ENCODE measurements around the gene MAK. TPM values are rescaled to one million over a fixed set of nuclear protein-coding genes. Genes with fewer than 3 reads are reported as not detected.

The MAK gene
- total and polyA plus RNA-seq, 2 of the 13 experiments (the other 11 are each of a cell fraction or from before 2014, with no cell fraction given): 0.04 TPM; not detected in 1

DNA sequence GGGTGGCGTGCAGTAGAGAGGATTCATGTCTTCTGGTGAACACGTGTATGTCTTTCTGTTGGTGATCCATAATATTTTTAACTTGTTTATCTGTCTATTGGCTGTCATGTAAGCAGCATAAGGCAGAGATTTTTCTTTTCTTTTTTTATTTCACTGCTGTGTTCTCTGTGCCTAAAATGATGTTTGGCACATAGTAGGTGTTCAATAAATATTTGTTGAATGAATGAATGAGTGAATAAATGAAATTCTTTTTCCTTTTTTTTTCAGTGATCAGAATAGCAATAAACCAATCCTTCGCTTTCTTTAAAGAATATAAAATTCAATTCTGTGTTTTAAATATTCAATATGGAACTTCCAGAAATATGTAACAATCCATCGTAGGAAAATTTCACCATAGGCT is 30.0 kb downstream of the MAK start:
- Histone ChIP-seq H3K79me2 (ENCODE audit: insufficient read depth, low read length) (no peaks in the 10 kb centered on the region), H3K9ac (ENCODE audit: insufficient read depth, low read depth, low read length) (no peak overlapping the region), H3K4me3 (replicated peaks in 1 of 3; ENCODE audit: insufficient read depth in 1 of 3, low read depth in 2 of 3, low read length in 3 of 3) (no peak overlapping the region), H3K4me1 (ENCODE audit: insufficient read depth, low read length) (no peaks in the 10 kb centered on the region), H3K9me3 (ENCODE audit: low read length) (no peaks in the 10 kb centered on the region), H3K27ac (ENCODE audit: extremely low read length, insufficient read depth, low read length) (no peak overlapping the region), H3K27me3 (ENCODE audit: control insufficient read depth in 1 of 2, insufficient read depth in 2 of 2, low read length in 2 of 2) (no peaks in the 10 kb centered on the region), H3K36me3 (replicated peaks in 1 of 2; ENCODE audit: control insufficient read depth in 1 of 2, insufficient read depth in 2 of 2, low read length in 2 of 2) (no peaks in the 10 kb centered on the region), H2AFZ (ENCODE audit: low read length) (no peak overlapping the region), H3K4me2 (ENCODE audit: low read depth, low read length) (no peak overlapping the region), H4K20me1 (ENCODE audit: insufficient read depth, low read length) (0 out of 2 replicates have a peak, but pooled peaks cover 3% of the 10 kb centered on the region)
- 96% methylated on average over 4 of the region's 4 CpGs for WGBS (ENCODE audit: low lambda C conversion rate)
- ATAC-seq (no peak), DNase-seq (ENCODE audit: low spot score) (no peak), FAIRE-seq (no peak)
- TF ChIP-seq NFE2L1 (CRISPR knock-in tag; IDR thresholded peaks at IDR 0.05; ENCODE audit: borderline replicate concordance): no peak
- TF ChIP-seq MYPOP (CRISPR knock-in tag; IDR thresholded peaks at IDR 0.05): no peak
- TF ChIP-seq ZNF740 (CRISPR knock-in tag; IDR thresholded peaks at IDR 0.05): no peak
- no peak for TF ChIP-seq ZHX1 (CRISPR knock-in tag; IDR thresholded peaks at IDR 0.05; ENCODE audit: low read depth)
- no peak for TF ChIP-seq AGO2 (optimal IDR thresholded peaks at IDR 0.05; ENCODE audit: low read depth, low read length)
- no peak for TF ChIP-seq ZNF558 (CRISPR knock-in tag; IDR thresholded peaks at IDR 0.05; ENCODE audit: borderline replicate concordance)
- TF ChIP-seq ZNF230 (CRISPR knock-in tag; IDR thresholded peaks at IDR 0.05): no peak
- TF ChIP-seq ZSCAN29 (CRISPR knock-in tag; conservative IDR thresholded peaks at IDR 0.05): no peak
- TF ChIP-seq, protein P1, sequence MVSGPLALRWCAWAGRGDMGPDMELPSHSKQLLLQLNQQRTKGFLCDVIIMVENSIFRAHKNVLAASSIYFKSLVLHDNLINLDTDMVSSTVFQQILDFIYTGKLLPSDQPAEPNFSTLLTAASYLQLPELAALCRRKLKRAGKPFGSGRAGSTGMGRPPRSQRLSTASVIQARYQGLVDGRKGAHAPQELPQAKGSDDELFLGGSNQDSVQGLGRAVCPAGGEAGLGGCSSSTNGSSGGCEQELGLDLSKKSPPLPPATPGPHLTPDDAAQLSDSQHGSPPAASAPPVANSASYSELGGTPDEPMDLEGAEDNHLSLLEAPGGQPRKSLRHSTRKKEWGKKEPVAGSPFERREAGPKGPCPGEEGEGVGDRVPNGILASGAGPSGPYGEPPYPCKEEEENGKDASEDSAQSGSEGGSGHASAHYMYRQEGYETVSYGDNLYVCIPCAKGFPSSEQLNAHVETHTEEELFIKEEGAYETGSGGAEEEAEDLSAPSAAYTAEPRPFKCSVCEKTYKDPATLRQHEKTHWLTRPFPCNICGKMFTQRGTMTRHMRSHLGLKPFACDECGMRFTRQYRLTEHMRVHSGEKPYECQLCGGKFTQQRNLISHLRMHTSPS (CRISPR knock-in tag; IDR thresholded peaks at IDR 0.05; ENCODE audit: low read depth): no peak
- no peak for TF ChIP-seq CCAR2 (optimal IDR thresholded peaks at IDR 0.05; ENCODE audit: low read depth, low read length)
- no peak for TF ChIP-seq ZNF24 (IDR thresholded peaks at IDR 0.05)
- no peak for TF ChIP-seq SNAPC2 (CRISPR knock-in tag; IDR thresholded peaks at IDR 0.05)
- TF ChIP-seq, protein P2, sequence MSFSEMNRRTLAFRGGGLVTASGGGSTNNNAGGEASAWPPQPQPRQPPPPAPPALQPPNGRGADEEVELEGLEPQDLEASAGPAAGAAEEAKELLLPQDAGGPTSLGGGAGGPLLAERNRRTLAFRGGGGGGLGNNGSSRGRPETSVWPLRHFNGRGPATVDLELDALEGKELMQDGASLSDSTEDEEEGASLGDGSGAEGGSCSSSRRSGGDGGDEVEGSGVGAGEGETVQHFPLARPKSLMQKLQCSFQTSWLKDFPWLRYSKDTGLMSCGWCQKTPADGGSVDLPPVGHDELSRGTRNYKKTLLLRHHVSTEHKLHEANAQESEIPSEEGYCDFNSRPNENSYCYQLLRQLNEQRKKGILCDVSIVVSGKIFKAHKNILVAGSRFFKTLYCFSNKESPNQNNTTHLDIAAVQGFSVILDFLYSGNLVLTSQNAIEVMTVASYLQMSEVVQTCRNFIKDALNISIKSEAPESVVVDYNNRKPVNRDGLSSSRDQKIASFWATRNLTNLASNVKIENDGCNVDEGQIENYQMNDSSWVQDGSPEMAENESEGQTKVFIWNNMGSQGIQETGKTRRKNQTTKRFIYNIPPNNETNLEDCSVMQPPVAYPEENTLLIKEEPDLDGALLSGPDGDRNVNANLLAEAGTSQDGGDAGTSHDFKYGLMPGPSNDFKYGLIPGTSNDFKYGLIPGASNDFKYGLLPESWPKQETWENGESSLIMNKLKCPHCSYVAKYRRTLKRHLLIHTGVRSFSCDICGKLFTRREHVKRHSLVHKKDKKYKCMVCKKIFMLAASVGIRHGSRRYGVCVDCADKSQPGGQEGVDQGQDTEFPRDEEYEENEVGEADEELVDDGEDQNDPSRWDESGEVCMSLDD (CRISPR knock-in tag; IDR thresholded peaks at IDR 0.05; ENCODE audit: borderline replicate concordance): no peak
- TF ChIP-seq MAX (IDR thresholded peaks at IDR 0.05): no peak
- TF ChIP-seq MBNL3 (CRISPR knock-in tag; conservative IDR thresholded peaks at IDR 0.05): no peak
- TF ChIP-seq TOE1 (CRISPR knock-in tag; IDR thresholded peaks at IDR 0.05): no peak
- no peak for TF ChIP-seq PCBP2 (optimal IDR thresholded peaks at IDR 0.05; ENCODE audit: low read depth, low read length, poor library complexity, severe bottlenecking)
- POLR2A ChIA-PET: no interaction called here
- in situ Hi-C loops (cut with HindIII; ENCODE audit: extremely low pct_ligation_motif_present, low pct_unique_long_range_greater_than_20kb) (no loop called here), intact Hi-C loops (cut with micrococcal nuclease; ENCODE audit: unreplicated experiment) (no loop called here)
- CTCF ChIA-PET (ENCODE audit: low intra/inter-chr PET ratio, low total read pairs): no interaction called here
- no TSS peak for BruUV-seq (replicated peaks)
